Measurements from ENCODE around the gene SSBP4. TPM values are rescaled to one million over a fixed set of nuclear protein-coding genes. Genes with fewer than 3 reads are reported as not detected.
A peak's percentile ranks its signal among the peaks of the same experiment; 100 is the strongest.

Gene SSBP4
- total RNA-seq, 1 donor from 2014 or later: 135 TPM

GRCh38 chr19:18426416-18426767 lies 7.2 kb downstream of the SSBP4 start:
- intact Hi-C loops (cut with micrococcal nuclease): no loop called here
- Mint-ChIP-seq H3K9me3 (no peaks in the 10 kb centered on the region), H3K27ac (no peak overlapping the region), H3K27me3 (ENCODE audit: insufficient read depth) (no peaks in the 10 kb centered on the region), H3K4me3 (no peak overlapping the region), H3K36me3 (ENCODE audit: low read depth) (peaks cover 5% of the 10 kb centered on the region), H3K4me1 (ENCODE audit: low read depth) (peaks cover 31% of the 10 kb centered on the region)
- no peak for DNase-seq (ENCODE audit: low spot score)

DNA sequence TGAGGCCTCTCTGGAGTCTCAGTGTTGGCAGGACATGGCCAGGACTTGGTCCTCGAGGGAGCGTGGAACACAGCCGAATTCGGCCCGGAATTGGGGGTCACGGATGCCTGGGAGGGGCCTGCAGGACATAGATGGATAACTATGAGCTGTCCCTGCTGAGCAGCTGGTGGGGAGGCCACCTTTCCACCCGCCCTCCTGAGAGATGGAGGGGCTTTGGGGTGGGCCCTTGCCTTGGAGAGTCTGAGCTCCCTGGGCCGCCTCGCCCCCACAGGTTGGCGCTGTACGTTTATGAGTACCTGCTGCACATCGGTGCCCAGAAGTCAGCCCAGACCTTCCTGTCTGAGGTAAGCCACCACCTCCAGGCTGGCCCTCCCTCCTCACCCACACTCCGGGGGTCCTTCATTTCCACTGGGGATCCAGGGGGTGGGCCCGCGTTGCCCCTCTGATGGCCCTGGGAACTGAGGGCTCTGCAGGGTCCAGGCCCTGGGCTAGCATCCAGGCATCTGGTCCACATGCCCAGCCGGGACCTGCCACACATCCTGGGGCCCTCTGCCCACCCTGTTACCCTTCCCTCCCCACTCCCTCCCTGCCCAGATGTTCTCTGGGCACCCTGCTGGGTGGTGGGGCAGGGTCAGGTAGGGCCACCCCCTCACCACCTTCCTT lies 8.0 kb downstream of the SSBP4 start:
- Mint-ChIP-seq H3K27me3 (ENCODE audit: insufficient read depth) (no peaks in the 10 kb centered on the region), H3K4me3 (no peak overlapping the region), H3K27ac (no peak overlapping the region), H3K4me1 (ENCODE audit: low read depth) (peaks cover 23% of the 10 kb centered on the region), H3K36me3 (ENCODE audit: low read depth) (peaks cover 5% of the 10 kb centered on the region), H3K9me3 (no peaks in the 10 kb centered on the region)
- intact Hi-C loops (cut with micrococcal nuclease): no loop called here
- no peak for DNase-seq (ENCODE audit: low spot score)

DNA sequence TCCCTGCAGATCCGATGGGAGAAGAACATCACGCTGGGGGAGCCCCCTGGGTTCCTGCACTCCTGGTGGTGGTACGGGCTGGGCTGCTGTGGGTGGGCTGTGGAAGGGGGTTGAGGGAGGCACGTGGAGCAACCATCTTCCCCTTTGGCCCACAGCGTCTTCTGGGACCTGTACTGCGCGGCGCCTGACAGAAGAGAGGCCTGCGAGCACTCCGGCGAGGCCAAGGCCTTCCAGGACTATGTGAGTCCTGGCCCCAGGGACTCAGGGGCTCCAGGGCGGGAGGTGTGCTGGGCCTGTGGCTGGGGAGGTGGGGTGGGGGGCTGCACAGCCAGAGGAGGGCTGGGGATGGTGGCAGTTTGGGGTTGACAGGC lies 8.5 kb downstream of the SSBP4 start:
- H3K4me3 Mint-ChIP-seq: no peak overlapping the region
- intact Hi-C loops (cut with micrococcal nuclease): no loop called here
- peaks cover 18% of the 10 kb centered on the region for H3K4me1 Mint-ChIP-seq (ENCODE audit: low read depth)
- H3K27me3 Mint-ChIP-seq (ENCODE audit: insufficient read depth): no peaks in the 10 kb centered on the region
- no peak for DNase-seq (ENCODE audit: low spot score)
- H3K27ac Mint-ChIP-seq: no peak overlapping the region
- H3K9me3 Mint-ChIP-seq: no peaks in the 10 kb centered on the region
- H3K36me3 Mint-ChIP-seq (ENCODE audit: low read depth): peaks cover 4% of the 10 kb centered on the region

DNA sequence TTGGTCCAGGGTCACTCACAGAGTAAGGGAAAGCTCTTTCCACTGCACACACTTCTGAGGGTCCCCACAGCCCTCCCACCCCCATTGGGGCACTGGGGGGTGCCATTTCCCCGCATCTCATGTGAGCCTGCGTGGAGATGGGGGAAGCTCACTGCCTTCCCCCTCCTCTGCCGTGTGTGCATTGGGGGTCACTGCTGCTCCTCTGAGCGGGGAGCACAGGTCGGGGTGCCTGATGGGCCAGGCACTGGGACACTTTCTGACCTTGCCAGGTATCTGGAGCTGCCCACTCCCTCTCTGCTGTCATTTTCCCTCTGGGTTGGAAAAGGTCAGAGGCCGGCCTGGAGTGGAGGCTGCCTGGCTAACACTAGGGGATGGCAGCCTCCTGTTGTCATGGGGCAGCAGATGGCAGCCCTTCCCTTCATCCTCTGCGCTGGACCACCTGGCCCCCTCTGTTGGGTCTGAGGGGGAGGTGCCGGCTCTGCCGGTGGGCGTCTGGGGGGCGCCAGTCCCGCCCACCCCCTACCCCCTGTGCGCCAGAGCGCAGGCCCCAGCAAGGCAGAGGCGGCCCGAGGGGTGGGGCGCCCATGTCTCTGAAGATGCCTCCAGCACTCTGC lies 9.1 kb downstream of the SSBP4 start:
- H3K36me3 Mint-ChIP-seq (ENCODE audit: low read depth): peaks cover 2% of the 10 kb centered on the region
- no peak overlapping the region for H3K4me3 Mint-ChIP-seq
- intact Hi-C loops (cut with micrococcal nuclease): no loop called here
- no peak overlapping the region for H3K27ac Mint-ChIP-seq
- no peak for DNase-seq (ENCODE audit: low spot score)
- no peaks in the 10 kb centered on the region for H3K9me3 Mint-ChIP-seq
- H3K27me3 Mint-ChIP-seq (ENCODE audit: insufficient read depth): no peaks in the 10 kb centered on the region
- H3K4me1 Mint-ChIP-seq (ENCODE audit: low read depth): peaks cover 12% of the 10 kb centered on the region

DNA sequence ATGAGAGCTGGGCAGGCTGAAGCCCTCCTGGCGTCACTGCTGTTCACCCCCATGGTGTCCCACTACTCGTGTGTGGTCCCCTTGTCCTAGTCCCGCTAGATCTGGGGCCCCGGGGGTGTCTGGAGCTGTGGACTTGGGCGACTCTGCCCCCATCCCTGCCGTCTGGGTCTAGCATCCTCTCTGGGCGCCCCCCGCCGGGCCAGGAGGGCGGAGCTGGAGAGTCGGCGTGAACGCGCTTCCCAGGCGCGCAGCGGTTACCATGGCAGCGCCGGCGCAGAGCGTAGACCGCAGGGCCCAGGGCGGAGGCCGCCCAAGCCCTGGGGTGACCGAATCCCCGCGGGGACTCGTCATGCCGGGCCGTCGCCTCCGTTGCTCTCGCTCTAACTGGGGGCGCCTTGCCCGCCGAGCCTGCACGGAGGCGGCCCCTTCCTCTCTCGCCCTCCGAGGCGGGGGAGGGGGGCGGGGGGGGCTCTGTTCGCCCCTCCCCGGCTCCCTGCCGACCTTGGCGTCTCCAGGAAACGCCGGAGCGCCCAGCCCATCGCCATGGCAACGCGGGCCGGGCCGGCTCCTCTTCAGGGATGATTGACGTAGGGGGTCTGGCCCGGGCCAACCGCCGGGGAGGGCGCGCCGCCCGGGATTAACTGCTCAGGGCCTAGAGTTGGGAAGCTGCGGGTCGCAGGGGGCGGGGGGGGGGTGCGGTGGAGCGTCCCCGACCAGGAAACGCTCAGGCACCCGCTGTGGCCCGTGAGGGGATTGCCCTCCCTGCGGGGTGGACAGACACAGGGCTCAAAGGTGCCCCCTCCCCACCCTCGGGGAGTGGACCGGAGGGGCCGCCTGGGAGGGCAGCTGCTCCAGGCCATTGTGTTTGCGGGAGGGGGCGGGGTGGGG lies 9.8 kb downstream of the SSBP4 start:
- Mint-ChIP-seq H3K36me3 (ENCODE audit: low read depth) (peaks cover 2% of the 10 kb centered on the region), H3K27ac (peak overlapping the region; percentile 40), H3K9me3 (no peaks in the 10 kb centered on the region), H3K4me3 (peak overlapping the region; percentile 49), H3K27me3 (ENCODE audit: insufficient read depth) (no peaks in the 10 kb centered on the region), H3K4me1 (ENCODE audit: low read depth) (peaks cover 9% of the 10 kb centered on the region)
- intact Hi-C loops (cut with micrococcal nuclease): loop anchor here (1.0 kb wide), 1 partner anchor 8 kb away; no protein-coding TSS in a partner anchor
- peak; percentile 79 for DNase-seq (ENCODE audit: low spot score)

- peak overlapping the region; percentile 22 for H3K4me3 Mint-ChIP-seq
- H3K4me1 Mint-ChIP-seq (ENCODE audit: low read depth): peaks cover 5% of the 10 kb centered on the region
- H3K36me3 Mint-ChIP-seq (ENCODE audit: low read depth): peaks cover 2% of the 10 kb centered on the region
- DNase-seq (ENCODE audit: low spot score): no peak
- H3K27ac Mint-ChIP-seq: no peak overlapping the region
- H3K9me3 Mint-ChIP-seq: no peaks in the 10 kb centered on the region
- intact Hi-C loops (cut with micrococcal nuclease): loop anchor here (1.0 kb wide), 1 partner anchor 9 kb away; no protein-coding TSS in a partner anchor
- no peaks in the 10 kb centered on the region for H3K27me3 Mint-ChIP-seq (ENCODE audit: insufficient read depth)
These were observed 10.7 kb downstream of the SSBP4 start for GRCh38 chr19:18429717-18430416.

DNA sequence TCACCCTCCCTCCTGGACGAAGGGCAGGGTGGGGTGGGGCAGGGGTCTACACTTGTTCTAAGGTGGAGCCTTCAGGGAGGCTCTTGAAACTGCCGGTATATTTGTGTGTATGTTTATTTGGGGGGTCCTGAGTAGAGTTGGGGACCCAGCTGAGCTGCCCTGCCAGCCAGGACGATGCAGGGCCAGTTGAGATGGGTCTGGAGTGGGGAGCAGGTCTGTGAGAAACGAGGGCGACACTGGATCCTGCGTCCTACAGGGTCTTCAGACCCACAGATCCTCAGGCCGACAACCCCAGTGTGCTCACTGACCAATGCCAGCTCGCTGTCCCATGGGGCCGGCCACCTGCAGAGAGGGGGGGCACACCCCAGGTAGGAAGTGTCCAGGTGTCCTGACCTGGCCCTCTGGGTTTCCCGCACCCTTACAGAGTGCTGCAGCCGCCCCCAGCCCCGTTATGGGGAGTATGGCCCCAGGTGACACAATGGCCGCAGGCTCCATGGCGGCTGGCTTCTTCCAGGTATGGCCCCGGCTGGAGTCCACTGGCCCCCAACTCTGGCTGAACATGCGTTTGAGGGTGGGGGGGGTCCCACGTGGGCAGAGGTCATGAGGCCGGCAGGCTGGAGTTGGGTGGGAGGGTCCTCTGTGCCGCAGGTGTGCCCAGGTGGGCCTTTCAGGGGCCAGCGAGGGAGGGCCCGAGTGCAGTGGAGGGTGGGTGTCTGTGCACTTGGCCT lies 11.4 kb downstream of the SSBP4 start:
- intact Hi-C loops (cut with micrococcal nuclease): no loop called here
- DNase-seq (ENCODE audit: low spot score): no peak
- H3K4me3 Mint-ChIP-seq: no peak overlapping the region
- peaks cover 5% of the 10 kb centered on the region for H3K4me1 Mint-ChIP-seq (ENCODE audit: low read depth)
- H3K27me3 Mint-ChIP-seq (ENCODE audit: insufficient read depth): no peaks in the 10 kb centered on the region
- H3K9me3 Mint-ChIP-seq: no peaks in the 10 kb centered on the region
- no peak overlapping the region for H3K27ac Mint-ChIP-seq
- H3K36me3 Mint-ChIP-seq (ENCODE audit: low read depth): peaks cover 2% of the 10 kb centered on the region

DNA sequence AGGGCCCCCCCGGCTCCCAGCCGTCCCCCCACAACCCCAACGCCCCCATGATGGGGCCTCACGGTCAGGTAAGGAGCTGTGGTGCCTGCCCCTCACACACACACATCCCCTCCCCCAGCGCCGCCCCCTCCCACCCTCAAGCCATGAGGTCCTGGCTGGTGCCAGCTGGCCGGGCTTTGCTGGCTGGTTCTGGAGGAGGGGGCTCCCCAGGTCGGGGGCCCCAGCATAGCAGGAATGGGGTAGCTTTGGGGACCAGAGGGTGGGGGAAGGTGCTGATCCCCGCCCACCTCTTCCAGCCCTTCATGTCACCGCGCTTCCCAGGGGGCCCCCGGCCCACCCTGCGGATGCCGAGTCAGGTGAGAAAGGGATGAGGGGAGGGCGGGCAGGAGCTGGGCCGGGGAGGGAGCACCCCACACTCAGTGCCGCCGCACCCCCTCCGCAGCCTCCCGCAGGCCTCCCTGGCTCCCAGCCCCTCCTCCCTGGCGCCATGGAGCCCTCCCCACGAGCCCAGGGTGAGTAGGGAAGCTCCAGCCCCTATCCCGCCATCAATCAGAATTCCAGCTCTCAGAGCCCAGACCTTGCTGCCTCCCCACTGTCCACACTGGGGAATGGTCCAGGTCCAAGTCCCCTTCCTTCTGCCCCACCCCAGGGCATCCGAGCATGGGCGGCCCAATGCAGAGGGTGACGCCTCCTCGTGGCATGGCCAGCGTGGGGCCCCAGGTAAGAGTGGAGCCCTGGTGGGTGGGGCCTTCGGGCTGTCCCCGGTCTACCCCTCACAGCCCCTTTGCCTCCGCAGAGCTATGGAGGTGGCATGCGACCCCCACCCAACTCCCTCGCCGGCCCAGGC lies 12.4 kb downstream of the SSBP4 start:
- peaks cover 2% of the 10 kb centered on the region for H3K27me3 Mint-ChIP-seq (ENCODE audit: insufficient read depth)
- no peak overlapping the region for H3K27ac Mint-ChIP-seq

GRCh38 chr19:18432275-18433014 lies 13.2 kb downstream of the SSBP4 start:
- Mint-ChIP-seq H3K4me3 (peak overlapping the region; percentile 26), H3K4me1 (ENCODE audit: low read depth) (no peaks in the 10 kb centered on the region), H3K27me3 (ENCODE audit: insufficient read depth) (peaks cover 2% of the 10 kb centered on the region), H3K9me3 (no peaks in the 10 kb centered on the region), H3K36me3 (ENCODE audit: low read depth) (peaks cover 7% of the 10 kb centered on the region), H3K27ac (no peak overlapping the region)
- no peak for DNase-seq (ENCODE audit: low spot score)
- intact Hi-C loops (cut with micrococcal nuclease): no loop called here

More for the DNA sequence above, 12.4 kb downstream of the SSBP4 start:
- H3K36me3 Mint-ChIP-seq (ENCODE audit: low read depth): peaks cover 7% of the 10 kb centered on the region
- intact Hi-C loops (cut with micrococcal nuclease): no loop called here
- DNase-seq (ENCODE audit: low spot score): no peak
- H3K4me1 Mint-ChIP-seq (ENCODE audit: low read depth): no peaks in the 10 kb centered on the region
- H3K9me3 Mint-ChIP-seq: no peaks in the 10 kb centered on the region
- H3K4me3 Mint-ChIP-seq: no peak overlapping the region

DNA sequence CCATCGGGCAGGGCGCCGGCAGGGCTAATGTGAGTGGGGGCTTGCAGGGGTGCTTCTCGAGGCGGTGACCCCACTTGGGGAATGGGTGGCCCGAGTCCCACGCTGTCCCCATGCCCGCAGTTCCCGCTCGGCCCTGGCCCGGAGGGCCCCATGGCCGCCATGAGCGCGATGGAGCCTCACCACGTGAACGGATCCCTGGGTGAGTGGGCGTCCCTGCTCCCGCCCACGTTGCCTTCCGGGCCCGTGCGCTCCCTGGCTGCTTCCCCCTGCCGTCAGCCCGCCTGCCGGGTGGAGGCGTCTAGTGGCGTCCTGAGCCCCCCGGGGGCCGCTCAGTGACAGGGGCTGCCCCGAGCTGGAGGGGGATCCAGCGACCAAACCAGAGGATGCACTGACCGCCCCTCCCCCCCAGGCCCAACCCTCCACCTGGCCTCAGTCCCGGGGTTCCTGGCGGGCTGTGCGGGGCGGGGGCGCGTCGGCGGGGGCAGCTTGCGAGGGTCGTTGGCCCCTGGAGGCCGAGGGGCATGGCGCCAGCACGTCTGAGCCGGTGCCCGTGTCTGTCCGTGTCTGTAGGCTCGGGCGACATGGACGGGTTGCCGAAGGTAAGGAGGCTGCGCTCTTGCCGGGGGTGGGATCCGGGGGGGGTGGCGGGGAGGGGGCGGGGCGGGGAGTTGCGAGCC lies 14.0 kb downstream of the SSBP4 start:
- peaks cover 2% of the 10 kb centered on the region for H3K27me3 Mint-ChIP-seq (ENCODE audit: insufficient read depth)
- peaks cover 7% of the 10 kb centered on the region for H3K36me3 Mint-ChIP-seq (ENCODE audit: low read depth)
- DNase-seq (ENCODE audit: low spot score): no peak
- intact Hi-C loops (cut with micrococcal nuclease): no loop called here
- H3K4me3 Mint-ChIP-seq: no peak overlapping the region
- H3K4me1 Mint-ChIP-seq (ENCODE audit: low read depth): no peaks in the 10 kb centered on the region
- H3K9me3 Mint-ChIP-seq: no peaks in the 10 kb centered on the region
- no peak overlapping the region for H3K27ac Mint-ChIP-seq

Measured in activated T-helper 1 cell treated with anti-CD3 and anti-CD28 coated beads, Interleukin-12 subunit alpha, Interleukin-12 subunit beta, Interleukin-2, Interleukin-4 antibody, amounts not matched to agents 30 ng/mL and 10 ng/mL and 1 ng/mL, durations not matched to agents 14 hours and 24 hours and 36 hours (primary cell).